Measurements from ENCODE around the gene C1orf50.
"Not testable (repeated sequence)": the region's sequence is repeated elsewhere in the genome, so short reads cannot be mapped to it uniquely, and the experiment has no call there.

C1orf50 gene

DNA sequence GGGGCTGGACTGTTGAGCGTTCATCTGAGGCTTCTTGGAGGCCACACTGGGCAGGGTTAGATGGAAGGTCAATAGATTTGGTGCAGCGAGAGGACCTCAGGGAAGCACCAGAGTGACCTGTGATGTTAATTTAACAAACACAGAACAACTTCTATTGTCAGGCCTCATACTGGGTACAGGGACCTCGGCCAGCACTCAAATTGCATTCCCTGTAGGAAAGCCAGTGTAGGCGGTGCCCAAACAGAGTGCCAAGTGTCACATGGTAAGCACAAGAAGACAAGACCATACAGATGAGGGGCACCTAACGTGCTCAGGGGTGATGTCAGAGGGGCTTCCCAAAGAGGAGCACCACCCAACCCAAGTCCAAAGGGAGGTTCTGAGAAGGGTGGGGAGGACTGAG, 19.0 kb downstream of the C1orf50 start:
- Mint-ChIP-seq H3K9me3 (no peaks in the 10 kb centered on the region), H3K4me1 (ENCODE audit: low read depth) (peaks cover 18% of the 10 kb centered on the region), H3K27ac (no peak overlapping the region), H3K27me3 (no peaks in the 10 kb centered on the region), H3K36me3 (ENCODE audit: low read depth) (peaks cover 25% of the 10 kb centered on the region), H3K4me3 (no peak overlapping the region)
- DNase-seq: no peak

GRCh38 chr1:42788021-42788420, 21.0 kb downstream of the C1orf50 start:
- peaks cover 12% of the 10 kb centered on the region for H3K36me3 Mint-ChIP-seq (ENCODE audit: low read depth)
- no peak for DNase-seq
- H3K27ac Mint-ChIP-seq: no peak overlapping the region
- H3K9me3 Mint-ChIP-seq: no peaks in the 10 kb centered on the region
- no peak overlapping the region for H3K4me3 Mint-ChIP-seq
- no peaks in the 10 kb centered on the region for H3K27me3 Mint-ChIP-seq
- H3K4me1 Mint-ChIP-seq (ENCODE audit: low read depth): peaks cover 18% of the 10 kb centered on the region

- no peak overlapping the region for H3K4me3 Mint-ChIP-seq
- H3K9me3 Mint-ChIP-seq: no peaks in the 10 kb centered on the region
- no peaks in the 10 kb centered on the region for H3K4me1 Mint-ChIP-seq (ENCODE audit: low read depth)
- no peak for DNase-seq
- H3K27me3 Mint-ChIP-seq: no peaks in the 10 kb centered on the region
- H3K36me3 Mint-ChIP-seq (ENCODE audit: low read depth): no peaks in the 10 kb centered on the region
- H3K27ac Mint-ChIP-seq: no peak overlapping the region
Measured at GRCh38 chr1:42793824-42794223, 26.8 kb downstream of the C1orf50 start.

GRCh38 chr1:42797414-42797813, 30.4 kb downstream of the C1orf50 start:
- H3K4me3 Mint-ChIP-seq: no peak overlapping the region
- H3K27me3 Mint-ChIP-seq: no peaks in the 10 kb centered on the region
- H3K4me1 Mint-ChIP-seq (ENCODE audit: low read depth): no peaks in the 10 kb centered on the region
- no peaks in the 10 kb centered on the region for H3K9me3 Mint-ChIP-seq
- no peaks in the 10 kb centered on the region for H3K36me3 Mint-ChIP-seq (ENCODE audit: low read depth)
- H3K27ac Mint-ChIP-seq: no peak overlapping the region
- DNase-seq: no peak

GRCh38 chr1:42797979-42798378, 30.9 kb downstream of the C1orf50 start:
- DNase-seq: no peak
- Mint-ChIP-seq H3K4me1 (ENCODE audit: low read depth) (no peaks in the 10 kb centered on the region), H3K27ac (no peak overlapping the region), H3K4me3 (no peak overlapping the region), H3K9me3 (no peaks in the 10 kb centered on the region), H3K27me3 (no peaks in the 10 kb centered on the region), H3K36me3 (ENCODE audit: low read depth) (no peaks in the 10 kb centered on the region)

DNA sequence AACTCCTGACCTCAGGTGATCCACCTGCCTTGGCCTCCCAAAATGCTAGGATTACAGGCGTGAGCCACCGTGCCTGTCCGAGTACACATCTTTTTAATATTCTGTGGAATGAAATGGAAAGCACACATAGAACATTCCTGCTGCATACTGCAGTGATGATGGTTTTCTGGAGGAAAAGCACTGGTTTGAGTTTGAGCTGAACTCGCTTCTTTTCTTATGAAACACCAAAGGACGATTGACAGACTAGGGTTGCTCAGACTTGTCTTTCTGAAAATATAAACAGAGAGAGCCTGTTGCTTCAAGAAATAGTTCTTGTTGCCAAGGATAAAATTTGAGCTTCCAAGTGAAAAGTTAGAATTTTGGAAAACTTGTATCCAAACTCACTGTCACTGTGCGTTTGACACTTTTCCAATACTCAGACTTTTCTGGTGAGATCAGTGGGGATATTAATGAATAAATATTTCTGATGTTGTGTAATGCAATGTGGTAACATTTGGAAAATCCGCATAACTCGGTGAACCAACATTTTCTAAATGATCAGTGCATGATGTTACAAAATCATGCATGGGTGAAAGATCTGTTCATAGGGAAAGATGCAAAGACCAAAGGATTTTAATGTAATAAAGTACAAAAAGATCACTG, 34.9 kb downstream of the C1orf50 start:
- Mint-ChIP-seq H3K4me1 (ENCODE audit: low read depth) (no peaks in the 10 kb centered on the region), H3K4me3 (no peak overlapping the region), H3K27ac (no peak overlapping the region), H3K27me3 (no peaks in the 10 kb centered on the region), H3K9me3 (no peaks in the 10 kb centered on the region), H3K36me3 (ENCODE audit: low read depth) (peaks cover 17% of the 10 kb centered on the region)
- DNase-seq: no peak

DNA sequence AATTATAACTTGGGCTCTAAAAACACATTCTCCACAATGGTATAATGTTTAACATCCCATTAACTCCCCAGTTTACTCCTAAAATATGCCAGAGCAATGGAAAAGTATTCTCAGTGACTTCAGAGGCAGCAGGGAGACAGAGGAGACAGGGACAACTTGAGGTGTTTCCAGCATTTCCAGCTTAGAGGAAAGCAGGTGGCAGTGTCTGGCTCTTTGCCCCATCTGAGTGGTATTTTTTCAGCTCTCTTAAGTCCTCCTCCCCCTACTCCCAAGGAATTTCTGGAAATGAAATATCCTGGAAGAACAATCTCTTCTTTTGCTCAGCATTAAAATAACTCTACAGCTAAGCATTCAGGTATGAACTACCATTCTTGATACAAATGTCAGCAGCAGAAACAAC, 39.1 kb downstream of the C1orf50 start:
- Mint-ChIP-seq H3K27ac (no peak overlapping the region), H3K4me3 (no peak overlapping the region), H3K27me3 (no peaks in the 10 kb centered on the region), H3K9me3 (no peaks in the 10 kb centered on the region), H3K4me1 (ENCODE audit: low read depth) (peaks cover 6% of the 10 kb centered on the region), H3K36me3 (ENCODE audit: low read depth) (peaks cover 20% of the 10 kb centered on the region)
- DNase-seq: no peak

DNA sequence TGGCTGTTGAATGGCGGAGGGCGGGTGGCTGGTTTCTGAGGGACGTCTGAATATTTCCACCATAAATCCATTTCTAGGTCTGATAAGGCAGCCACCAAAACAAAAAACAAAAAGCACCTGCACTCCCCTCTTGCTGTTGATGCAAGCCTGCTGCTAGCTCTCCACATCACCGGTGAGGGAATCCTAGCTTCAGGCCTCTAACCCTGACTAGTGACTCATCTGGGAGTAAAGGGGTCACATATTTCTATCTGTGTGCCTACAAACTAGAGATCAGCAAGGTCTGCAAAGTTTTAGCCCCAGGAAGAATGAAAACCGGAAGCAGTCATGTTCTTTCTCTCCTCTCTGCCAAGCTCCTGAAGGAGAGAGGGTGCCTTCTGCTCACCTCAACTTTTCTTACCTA, 39.5 kb downstream of the C1orf50 start:
- Mint-ChIP-seq H3K27ac (no peak overlapping the region), H3K4me3 (no peak overlapping the region), H3K4me1 (ENCODE audit: low read depth) (peaks cover 6% of the 10 kb centered on the region), H3K27me3 (no peaks in the 10 kb centered on the region), H3K36me3 (ENCODE audit: low read depth) (peaks cover 20% of the 10 kb centered on the region), H3K9me3 (no peaks in the 10 kb centered on the region)
- DNase-seq: no peak

DNA sequence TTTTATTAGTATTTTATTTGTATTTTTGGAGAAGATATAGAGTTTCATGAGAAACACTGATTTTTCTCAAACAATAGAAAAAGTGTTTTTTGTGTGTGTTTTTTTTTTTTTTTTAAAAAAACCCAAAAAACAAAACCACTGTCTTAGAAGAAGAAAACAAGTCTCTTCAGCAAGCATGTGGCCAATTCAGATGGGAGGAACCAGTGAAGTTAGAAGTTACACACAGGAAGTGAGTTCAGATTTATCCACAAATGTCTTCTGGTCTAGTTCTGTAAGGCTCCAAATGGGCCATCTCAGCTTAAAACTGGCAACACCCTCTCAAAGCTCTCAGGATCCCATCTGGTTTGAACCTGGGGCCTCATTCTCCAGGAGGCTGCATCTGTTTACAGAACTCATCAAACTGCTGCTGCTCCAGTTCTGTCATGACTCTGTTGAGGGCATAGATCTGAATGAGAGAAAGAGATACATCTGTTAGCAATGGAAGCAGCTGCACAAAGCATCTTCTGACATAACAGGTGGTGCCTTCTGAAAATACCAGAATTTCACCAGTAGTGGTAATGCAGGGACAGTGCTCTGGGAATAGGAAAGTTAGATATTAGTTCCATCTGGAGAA, 40.1 kb downstream of the C1orf50 start:
- Mint-ChIP-seq H3K27me3 (no peaks in the 10 kb centered on the region), H3K4me1 (ENCODE audit: low read depth) (peaks cover 6% of the 10 kb centered on the region), H3K4me3 (no peak overlapping the region), H3K9me3 (no peaks in the 10 kb centered on the region), H3K27ac (no peak overlapping the region), H3K36me3 (ENCODE audit: low read depth) (peaks cover 20% of the 10 kb centered on the region)
- DNase-seq: no peak

- Mint-ChIP-seq H3K36me3 (ENCODE audit: low read depth) (peaks cover 11% of the 10 kb centered on the region), H3K4me1 (ENCODE audit: low read depth) (peaks cover 23% of the 10 kb centered on the region)
- not testable (repeated sequence) for H3K4me3 Mint-ChIP-seq, H3K27ac Mint-ChIP-seq, H3K9me3 Mint-ChIP-seq, H3K27me3 Mint-ChIP-seq, DNase-seq
Measured at GRCh38 chr1:42814815-42815214, 47.8 kb downstream of the C1orf50 start.

DNA sequence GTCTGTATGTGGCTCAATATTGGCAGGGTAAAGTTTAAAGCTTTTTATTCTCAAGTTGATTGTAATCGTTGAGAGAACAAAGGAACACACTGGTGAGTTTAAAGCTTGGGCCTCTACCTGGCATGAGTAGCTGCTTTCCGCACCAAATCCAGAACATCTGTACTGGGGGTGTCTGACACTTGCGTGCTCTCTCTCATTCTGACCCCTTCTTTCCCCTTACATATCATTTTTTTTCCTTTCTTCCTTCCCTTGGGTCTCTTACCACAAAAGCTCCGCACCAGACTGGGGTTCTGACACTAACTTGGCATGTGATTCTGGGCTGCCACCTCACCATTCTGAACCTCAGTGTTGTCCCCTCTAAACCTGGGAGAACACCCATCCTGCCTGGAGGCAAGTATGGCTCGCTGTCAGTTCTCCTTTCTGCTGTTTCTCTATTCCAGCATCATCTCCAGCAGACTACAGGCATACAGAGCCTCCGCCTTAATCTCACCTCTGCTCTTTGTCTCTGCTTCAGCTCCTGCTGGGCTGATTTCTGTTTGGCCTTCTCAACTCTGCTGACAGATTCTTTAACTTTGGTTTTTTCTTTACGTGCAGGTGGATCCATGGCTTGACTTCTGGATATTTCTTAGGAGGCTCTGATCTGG, 49.0 kb downstream of the C1orf50 start:
- no peaks in the 10 kb centered on the region for H3K9me3 Mint-ChIP-seq
- no peaks in the 10 kb centered on the region for H3K27me3 Mint-ChIP-seq
- peak overlapping the region; percentile 87 for H3K4me3 Mint-ChIP-seq
- H3K36me3 Mint-ChIP-seq (ENCODE audit: low read depth): peaks cover 11% of the 10 kb centered on the region
- DNase-seq: peak; percentile 34
- peaks cover 23% of the 10 kb centered on the region for H3K4me1 Mint-ChIP-seq (ENCODE audit: low read depth)
- H3K27ac Mint-ChIP-seq: peak overlapping the region; percentile 86

DNA sequence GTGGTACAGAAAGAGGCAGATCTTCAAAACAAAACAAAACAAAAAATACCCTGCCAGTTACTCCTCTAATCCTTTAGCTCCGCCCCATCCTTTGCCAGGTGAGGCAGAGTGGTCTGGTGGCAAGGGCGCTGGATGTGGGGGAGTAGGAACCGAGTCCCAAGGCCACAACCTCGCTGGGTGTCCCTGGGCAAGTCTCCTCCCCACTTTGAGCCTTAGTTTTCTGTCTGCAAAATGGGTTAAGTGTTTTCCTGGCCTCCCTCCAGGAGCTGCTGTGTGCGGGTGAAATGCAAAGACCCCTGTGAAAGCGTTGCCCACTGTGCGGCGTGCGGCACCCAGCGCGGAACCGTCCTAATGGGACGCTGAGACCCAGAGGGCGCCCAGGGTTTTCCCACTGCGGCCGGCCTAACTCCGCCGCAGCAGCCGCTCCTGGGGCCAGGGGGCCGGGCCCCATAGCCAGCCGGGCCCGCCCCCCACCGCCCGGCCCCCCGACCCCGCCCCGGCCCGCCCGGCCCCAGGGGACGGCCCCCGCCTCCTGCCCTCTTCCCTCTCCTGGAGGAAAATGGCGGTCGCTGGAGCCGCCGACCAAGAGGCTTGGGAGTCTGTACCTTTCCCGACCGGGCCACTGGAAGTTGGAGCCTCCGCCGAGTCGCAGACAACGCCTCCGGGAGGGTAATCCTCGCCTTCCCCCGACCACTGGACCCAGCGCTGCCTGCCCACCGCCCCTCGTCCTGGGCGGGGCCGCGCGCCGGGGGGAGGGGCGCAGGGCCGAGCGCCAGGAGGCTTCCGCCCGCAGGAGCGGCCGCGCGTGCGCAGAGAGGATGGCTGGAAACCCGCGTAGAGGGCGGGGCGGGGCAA, 49.8 kb downstream of the C1orf50 start, which contains the start of the genes ERMAP and SVBP:
ERMAP (plus strand) TSS at position 538 of the 855 bp plus-strand sequence. CDS start 13,327 bp downstream, outside the sequence.
SVBP (minus strand) TSS at position 813 of the 855 bp plus-strand sequence. CDS start 853 bp downstream, outside the sequence.
- peak; percentile 97 for DNase-seq

GRCh38 chr1:42817440-42817767, 50.4 kb downstream of the C1orf50 start:
- no peak for DNase-seq
- H3K4me1 Mint-ChIP-seq (ENCODE audit: low read depth): peaks cover 23% of the 10 kb centered on the region
- H3K27me3 Mint-ChIP-seq: no peaks in the 10 kb centered on the region
- peak overlapping the region; percentile 87 for H3K4me3 Mint-ChIP-seq
- H3K36me3 Mint-ChIP-seq (ENCODE audit: low read depth): peaks cover 11% of the 10 kb centered on the region
- H3K9me3 Mint-ChIP-seq: no peaks in the 10 kb centered on the region
- H3K27ac Mint-ChIP-seq: peak overlapping the region; percentile 52

More for the DNA sequence above, 49.8 kb downstream of the C1orf50 start, which contains the start of the genes ERMAP and SVBP:
- peak within 1 kb of the TSS; percentile 86 for H3K27ac Mint-ChIP-seq
- H3K4me3 Mint-ChIP-seq: peak within 1 kb of the TSS; percentile 87
- peaks cover 23% of the 10 kb centered on the region for H3K4me1 Mint-ChIP-seq (ENCODE audit: low read depth)
- peaks cover 11% of the 10 kb centered on the region for H3K36me3 Mint-ChIP-seq (ENCODE audit: low read depth)
- no peaks in the 10 kb centered on the region for H3K9me3 Mint-ChIP-seq
- no peaks in the 10 kb centered on the region for H3K27me3 Mint-ChIP-seq

DNA sequence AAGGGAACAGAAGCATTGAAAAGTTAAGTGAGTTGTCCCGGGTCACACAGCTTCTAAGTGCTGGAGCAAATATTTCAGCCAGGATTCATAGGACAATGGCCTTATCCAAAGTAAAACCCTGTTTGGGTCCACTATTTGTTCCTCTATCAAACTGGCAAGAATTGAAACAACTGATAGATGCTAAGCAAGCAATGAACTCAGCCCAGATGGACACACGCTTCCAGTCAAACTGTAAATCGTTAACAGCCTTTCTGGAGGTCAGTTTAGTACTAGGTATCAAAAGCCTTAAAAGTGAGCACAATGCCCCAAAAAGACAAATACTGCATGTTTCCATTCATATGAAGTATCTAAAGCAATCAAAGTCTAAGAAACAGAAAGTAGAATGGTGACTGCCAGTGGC, 50.9 kb downstream of the C1orf50 start:
- peak overlapping the region; percentile 87 for H3K4me3 Mint-ChIP-seq
- no peak overlapping the region for H3K27ac Mint-ChIP-seq
- H3K4me1 Mint-ChIP-seq (ENCODE audit: low read depth): peaks cover 25% of the 10 kb centered on the region
- no peak for DNase-seq
- no peaks in the 10 kb centered on the region for H3K9me3 Mint-ChIP-seq
- H3K27me3 Mint-ChIP-seq: no peaks in the 10 kb centered on the region
- peaks cover 11% of the 10 kb centered on the region for H3K36me3 Mint-ChIP-seq (ENCODE audit: low read depth)

All from activated T-cell treated with anti-CD3 and anti-CD28 coated beads, Interleukin-2, amount 50 U/mL, for 24 hours (primary cell).